Measurements from ENCODE around the gene ANKRD39. TPM values are rescaled to one million over a fixed set of nuclear protein-coding genes. Genes with fewer than 3 reads are reported as not detected.

The ANKRD39 gene
- total RNA-seq, 1 donor from 2014 or later = 23.4 TPM

GRCh38 chr2:96799623-96799935 lies 58.2 kb downstream of the ANKRD39 start:
- Mint-ChIP-seq H3K4me1 (peaks cover 4% of the 10 kb centered on the region), H3K4me3 (no peak overlapping the region), H3K27me3 (ENCODE audit: low read depth) (no peaks in the 10 kb centered on the region), H3K27ac (ENCODE audit: unreplicated experiment) (no peak overlapping the region), H3K36me3 (ENCODE audit: low read depth) (no peaks in the 10 kb centered on the region), H3K9me3 (no peaks in the 10 kb centered on the region)
- TF ChIP-seq CTCF (conservative IDR thresholded peaks at IDR 0.05) = no peak
- DNase-seq (ENCODE audit: low read depth, low spot score) = no peak

GRCh38 chr2:96798733-96799622 lies 58.8 kb downstream of the ANKRD39 start:
- DNase-seq (ENCODE audit: low read depth, low spot score) = no peak
- Mint-ChIP-seq H3K4me1 (peaks cover 10% of the 10 kb centered on the region), H3K27ac (ENCODE audit: unreplicated experiment) (no peak overlapping the region), H3K36me3 (ENCODE audit: low read depth) (no peaks in the 10 kb centered on the region), H3K9me3 (no peaks in the 10 kb centered on the region), H3K27me3 (ENCODE audit: low read depth) (no peaks in the 10 kb centered on the region), H3K4me3 (no peak overlapping the region)
- TF ChIP-seq CTCF (conservative IDR thresholded peaks at IDR 0.05) = no peak

Small RNAs within 50 kb of the gene (microRNA-seq; reads per million reads assigned to microRNA genes)
- 11.8 reads per million, percentile 23 among the genes with 10 or more reads in this experiment for gene MIR3127

Other genes with a start within 250 kb of the ANKRD39 start
- 57.7 and 58.8 TPM in 2 replicates for gene KANSL3, start 219.7 kb downstream of the ANKRD39 start, total RNA-seq
- 0.57 and 0.89 TPM in 2 replicates for gene FER1L5, start 215.3 kb downstream of the ANKRD39 start, total RNA-seq
- 25.7 and 25.8 TPM in 2 replicates for gene LMAN2L, start 118.0 kb downstream of the ANKRD39 start, total RNA-seq
- 11.8 and 14.4 TPM in 2 replicates for gene CNNM4, start 97.1 kb downstream of the ANKRD39 start, total RNA-seq
- gene CNNM3, start 41.7 kb downstream of the ANKRD39 start, total RNA-seq = 32.6 and 33.9 TPM in 2 replicates
- gene ANKRD23, start 14.0 kb downstream of the ANKRD39 start, total RNA-seq = 9.3 and 11.4 TPM in 2 replicates
- gene SEMA4C, start 12.1 kb upstream of the ANKRD39 start, total RNA-seq = 102 and 103 TPM in 2 replicates
- gene FAM178B, start 128.6 kb upstream of the ANKRD39 start, total RNA-seq = 0.27 and 0.77 TPM in 2 replicates
- gene FAHD2B, start 236.9 kb upstream of the ANKRD39 start, total RNA-seq = 39.2 and 41.1 TPM in 2 replicates